GM23338 (cell line): ENCODE data around the gene CHST11. TPM values are rescaled to one million over a fixed set of nuclear protein-coding genes. Genes with fewer than 3 reads are reported as not detected.

Experiments used
- ATAC-seq: fragments of 200-7000 bp; cut with Tn5 transposase; 3 replicates; pipeline ENCODE4 v1.9.1; 2020
- DNase-seq: peaks from one replicate; pipeline ENCODE4 v3.0.0-alpha.2; 2015; ENCODE audit warnings: low spot score
- H2AFZ ChIP-seq: fragments of 200-600 bp; sonication (generic); 2 replicates; pipeline ENCODE4 v1.8.0; 2016; ENCODE audit warnings: antibody characterized with exemption, mild to moderate bottlenecking, moderate library complexity
- H3F3A ChIP-seq: fragments of 200-600 bp; sonication (generic); replicated peaks from 2 replicates; pipeline ENCODE4 v1.8.0; 2017; ENCODE audit warnings: antibody characterized with exemption, mixed run types, low read depth
- H3K27ac ChIP-seq: fragments of 200-600 bp; sonication (generic); 2 replicates; pipeline ENCODE4 v1.6.1; 2016; ENCODE audit warnings: low read depth
- H3K27me3 ChIP-seq: fragments of 200-600 bp; sonication (generic); 2 replicates; pipeline ENCODE4 v1.8.0; 2016; ENCODE audit warnings: mild to moderate bottlenecking, mixed run types, moderate library complexity; ENCODE audit not compliant: insufficient read depth
- H3K36me3 ChIP-seq: fragments of 200-600 bp; sonication (generic); 2 replicates; pipeline ENCODE4 v1.8.0; 2016; ENCODE audit warnings: mild to moderate bottlenecking; ENCODE audit not compliant: insufficient read depth
- H3K4me1 ChIP-seq: fragments of 200-600 bp; sonication (generic); 2 replicates; pipeline ENCODE4 v1.8.0; 2016; ENCODE audit warnings: mild to moderate bottlenecking, moderate library complexity; ENCODE audit not compliant: insufficient read depth
- H3K4me2 ChIP-seq: fragments of 200-600 bp; sonication (generic); 2 replicates; pipeline ENCODE4 v1.7.1; 2017; ENCODE audit warnings: mixed run types
- H3K4me3 ChIP-seq: fragments of 200-600 bp; sonication (generic); 2 replicates; pipeline ENCODE4 v1.6.1; 2016; ENCODE audit warnings: mixed run types
- H3K79me2 ChIP-seq: fragments of 200-600 bp; sonication (generic); replicated peaks from 2 replicates; pipeline ENCODE4 v1.8.0; 2017; ENCODE audit warnings: mild to moderate bottlenecking; ENCODE audit not compliant: insufficient read depth
- H3K9me2 ChIP-seq: fragments of 200-600 bp; sonication (generic); 2 replicates; pipeline ENCODE4 v1.8.0; 2017; ENCODE audit not compliant: insufficient read depth
- H4K20me1 ChIP-seq: fragments of 200-600 bp; sonication (generic); replicated peaks from 2 replicates; pipeline ENCODE4 v1.8.0; 2017; ENCODE audit warnings: mild to moderate bottlenecking; ENCODE audit not compliant: insufficient read depth
- H3K27ac Mint-ChIP-seq: 2 replicates; pipeline ENCODE4 v1.8.0; 2020; ENCODE audit warnings: inconsistent platforms, mild to moderate bottlenecking, moderate library complexity, mixed read lengths
- H3K27me3 Mint-ChIP-seq: 3 replicates; pipeline ENCODE4 v1.8.0; 2022; ENCODE audit warnings: low read depth, mild to moderate bottlenecking, moderate library complexity, mixed read lengths, inconsistent platforms; ENCODE audit not compliant: insufficient read depth, poor library complexity
- H3K36me3 Mint-ChIP-seq: 3 replicates; pipeline ENCODE4 v1.8.0; 2021; ENCODE audit warnings: low read depth, mild to moderate bottlenecking, inconsistent platforms, moderate library complexity, mixed read lengths
- H3K4me1 Mint-ChIP-seq: 3 replicates; pipeline ENCODE4 v1.8.0; 2020; ENCODE audit warnings: mild to moderate bottlenecking, inconsistent platforms, mixed read lengths
- H3K4me3 Mint-ChIP-seq: 3 replicates; pipeline ENCODE4 v1.8.0; 2021; ENCODE audit warnings: moderate library complexity, mild to moderate bottlenecking, inconsistent platforms, mixed read lengths
- H3K9me3 Mint-ChIP-seq: 3 replicates; pipeline ENCODE4 v1.8.0; 2020; ENCODE audit warnings: moderate library complexity, mild to moderate bottlenecking, inconsistent platforms, mixed read lengths
- CREB1 ChIP-seq: fragments of 250-450 bp; sonication (Bioruptor Pico); IDR thresholded peaks from 2 replicates; pipeline ENCODE4 v1.5.0; 2020; ENCODE audit warnings: low read depth, mild to moderate bottlenecking, moderate library complexity
- EZH2 ChIP-seq: fragments of 200-600 bp; sonication (generic); IDR thresholded peaks from one replicate; pipeline ENCODE4 v1.8.0; 2017; ENCODE audit warnings: antibody characterized with exemption, mild to moderate bottlenecking, low read depth; ENCODE audit not compliant: unreplicated experiment
- EZH2phosphoT487 ChIP-seq: fragments of 200-600 bp; sonication (generic); IDR thresholded peaks from one replicate; pipeline ENCODE4 v1.8.1; 2018; ENCODE audit warnings: antibody characterized with exemption; ENCODE audit not compliant: unreplicated experiment
- JUNB ChIP-seq: IDR thresholded peaks from one replicate; pipeline ENCODE4 v1.6.1; 2016; ENCODE audit warnings: antibody characterized with exemption; ENCODE audit not compliant: unreplicated experiment
- NANOG ChIP-seq: IDR thresholded peaks from 2 replicates; pipeline ENCODE4 v1.6.1; 2016; ENCODE audit warnings: antibody characterized with exemption, borderline replicate concordance
- POLR2AphosphoS5 ChIP-seq: IDR thresholded peaks from 2 replicates; pipeline ENCODE4 v1.6.1; 2016; ENCODE audit warnings: antibody characterized with exemption, low read depth
- STAT1 ChIP-seq: IDR thresholded peaks from one replicate; pipeline ENCODE4 v1.6.1; 2016; ENCODE audit warnings: antibody characterized with exemption; ENCODE audit not compliant: unreplicated experiment
- ZNF114 ChIP-seq: fragments of 250-450 bp; sonication (Bioruptor Pico); IDR thresholded peaks from 2 replicates; pipeline ENCODE4 v1.5.0; 2020; ENCODE audit warnings: mild to moderate bottlenecking, moderate library complexity
- ZNF331 ChIP-seq: fragments of 250-450 bp; sonication (Bioruptor Pico); IDR thresholded peaks from 2 replicates; pipeline ENCODE4 v1.5.0; 2020; ENCODE audit warnings: low read depth, mild to moderate bottlenecking, moderate library complexity
- polyA plus RNA-seq: library from polyadenylated mRNA; unstranded; fragments of >200 nt; fragmentation: Nextera tagmentation; extraction: Ambion mirVana; gene quantifications from 2 replicates; pipeline ENCODE4 v1.2.1, GENCODE V29; 2016
- total RNA-seq: library from RNA; depleted of rRNA; stranded (reverse); fragments of >200 nt; shearing (Covaris generic); gene quantifications from 2 replicates; pipeline ENCODE4 v1.2.3, GENCODE V29; 2014
- TF ChIP-seq, protein P1 (sequence below), 2 experiments: fragments of 200-600 bp in 1 of 2; sonication (generic) in 1 of 2; conservative IDR thresholded peaks; 2 replicates each; pipeline versions ENCODE4 v1.5.1 to v1.6.1; 2016 to 2017; ENCODE audit warnings: antibody characterized with exemption in 2 of 2, low read depth in 2 of 2, mild to moderate bottlenecking in 2 of 2, moderate library complexity in 1 of 2
- TF ChIP-seq, protein P2 (sequence below): IDR thresholded peaks from 2 replicates; pipeline ENCODE4 v1.6.1; 2016; ENCODE audit warnings: antibody characterized with exemption
- TF ChIP-seq, protein P3 (sequence below): fragments of 250-450 bp; sonication (Bioruptor Pico); IDR thresholded peaks from 2 replicates; pipeline ENCODE4 v1.5.0; 2020; ENCODE audit warnings: mild to moderate bottlenecking, moderate library complexity

CHST11 gene
- total and polyA plus RNA-seq, 2 experiments from 2014 or later: 7.7 to 25.7 TPM

DNA sequence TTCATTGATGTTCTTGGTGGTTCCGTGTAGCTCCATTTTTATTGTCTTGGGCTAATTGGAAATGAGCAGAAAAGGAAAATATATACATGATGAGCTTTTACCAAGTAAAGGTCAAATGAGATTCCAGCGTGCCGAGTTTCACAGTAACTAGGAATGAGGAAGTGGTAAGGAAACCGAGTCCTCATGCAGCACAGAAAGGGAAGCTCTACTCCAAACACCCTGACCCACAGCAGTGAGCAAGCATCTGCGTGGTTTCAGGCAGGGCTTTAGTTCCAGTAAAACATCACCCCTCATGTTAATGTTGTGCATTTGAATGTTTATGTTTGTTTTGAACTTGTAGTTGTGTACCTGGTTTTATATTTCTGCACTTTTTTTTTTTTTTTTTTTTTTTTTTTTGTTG, 293.3 kb downstream of the CHST11 start:
- Mint-ChIP-seq H3K27me3 (peaks cover 6% of the 10 kb centered on the region), H3K9me3 (no peaks in the 10 kb centered on the region), H3K27ac (peak overlapping the region; percentile 33; the same call in 1 of the 2 replicates), H3K4me1 (peaks cover 41% of the 10 kb centered on the region), H3K36me3 (no peaks in the 10 kb centered on the region), H3K4me3 (no peak overlapping the region)
- no peak overlapping the region for H3K4me3 ChIP-seq
- DNase-seq: no peak
- no peak overlapping the region for H2AFZ ChIP-seq
- no peak for TF ChIP-seq POLR2AphosphoS5
- TF ChIP-seq ZNF114 (CRISPR knock-in tag): no peak
- H3K36me3 ChIP-seq: no peaks in the 10 kb centered on the region
- H3K27me3 ChIP-seq: no peaks in the 10 kb centered on the region
- H4K20me1 ChIP-seq: no peaks in the 10 kb centered on the region
- peaks cover 45% of the 10 kb centered on the region for H3K4me1 ChIP-seq
- H3F3A ChIP-seq: no peaks in the 10 kb centered on the region
- ATAC-seq: no peak
- H3K4me2 ChIP-seq: no peak overlapping the region
- H3K9me2 ChIP-seq: peaks cover 7% of the 10 kb centered on the region; the same call in 1 of the 2 replicates
- H3K79me2 ChIP-seq: peaks cover 8% of the 10 kb centered on the region; the same call in 1 of the 2 replicates
- peak overlapping the region; percentile 9; the same call in 1 of the 2 replicates for H3K27ac ChIP-seq

DNA sequence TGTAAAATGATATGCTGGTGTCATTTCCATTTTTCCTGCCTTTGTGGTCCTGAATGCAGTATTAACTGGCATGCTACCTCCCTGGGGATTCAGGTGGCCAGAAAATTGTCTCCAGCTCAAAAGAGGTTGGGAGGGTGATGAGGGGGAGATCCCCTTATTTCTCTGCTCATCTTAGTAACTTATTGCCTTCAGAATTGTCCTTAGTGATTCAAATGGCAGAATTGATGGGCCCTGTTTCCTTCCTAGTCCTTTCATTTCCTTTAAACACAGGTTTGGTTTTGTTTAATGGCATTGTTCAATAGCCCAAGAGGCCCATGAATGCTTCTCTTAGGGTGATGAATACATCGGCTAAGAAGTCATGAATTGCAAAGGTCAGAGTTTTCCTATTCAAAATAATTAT, 294.4 kb downstream of the CHST11 start:
- H3K36me3 ChIP-seq: no peaks in the 10 kb centered on the region
- H3K27ac Mint-ChIP-seq: peak overlapping the region; percentile 81; the same call in 1 of the 2 replicates
- no peaks in the 10 kb centered on the region for H3F3A ChIP-seq
- H3K4me3 ChIP-seq: no peak overlapping the region
- no peaks in the 10 kb centered on the region for H4K20me1 ChIP-seq
- H3K4me1 ChIP-seq: peaks cover 45% of the 10 kb centered on the region
- H2AFZ ChIP-seq: no peak overlapping the region
- no peaks in the 10 kb centered on the region; the same call in 2 of the 3 replicates for H3K36me3 Mint-ChIP-seq
- H3K27ac ChIP-seq: peak overlapping the region; percentile 9
- H3K4me1 Mint-ChIP-seq: peaks cover 41% of the 10 kb centered on the region
- H3K79me2 ChIP-seq: peaks cover 5% of the 10 kb centered on the region; the same call in 1 of the 2 replicates
- H3K27me3 Mint-ChIP-seq: peaks cover 7% of the 10 kb centered on the region
- peaks cover 7% of the 10 kb centered on the region; the same call in 1 of the 2 replicates for H3K9me2 ChIP-seq
- no peak; the same call in 2 of the 3 replicates for ATAC-seq
- DNase-seq: no peak
- H3K27me3 ChIP-seq: no peaks in the 10 kb centered on the region
- H3K4me3 Mint-ChIP-seq: no peak overlapping the region
- H3K9me3 Mint-ChIP-seq: no peaks in the 10 kb centered on the region
- H3K4me2 ChIP-seq: peak overlapping the region; percentile 16
- TF ChIP-seq POLR2AphosphoS5 (no peak), JUNB (no peak), ZNF114 (CRISPR knock-in tag) (no peak), CREB1 (CRISPR knock-in tag) (no peak), ZNF331 (no peak), EZH2phosphoT487 (no peak), EZH2 (no peak), STAT1 (no peak), NANOG (peak; percentile 79)
- TF ChIP-seq, protein P1, sequence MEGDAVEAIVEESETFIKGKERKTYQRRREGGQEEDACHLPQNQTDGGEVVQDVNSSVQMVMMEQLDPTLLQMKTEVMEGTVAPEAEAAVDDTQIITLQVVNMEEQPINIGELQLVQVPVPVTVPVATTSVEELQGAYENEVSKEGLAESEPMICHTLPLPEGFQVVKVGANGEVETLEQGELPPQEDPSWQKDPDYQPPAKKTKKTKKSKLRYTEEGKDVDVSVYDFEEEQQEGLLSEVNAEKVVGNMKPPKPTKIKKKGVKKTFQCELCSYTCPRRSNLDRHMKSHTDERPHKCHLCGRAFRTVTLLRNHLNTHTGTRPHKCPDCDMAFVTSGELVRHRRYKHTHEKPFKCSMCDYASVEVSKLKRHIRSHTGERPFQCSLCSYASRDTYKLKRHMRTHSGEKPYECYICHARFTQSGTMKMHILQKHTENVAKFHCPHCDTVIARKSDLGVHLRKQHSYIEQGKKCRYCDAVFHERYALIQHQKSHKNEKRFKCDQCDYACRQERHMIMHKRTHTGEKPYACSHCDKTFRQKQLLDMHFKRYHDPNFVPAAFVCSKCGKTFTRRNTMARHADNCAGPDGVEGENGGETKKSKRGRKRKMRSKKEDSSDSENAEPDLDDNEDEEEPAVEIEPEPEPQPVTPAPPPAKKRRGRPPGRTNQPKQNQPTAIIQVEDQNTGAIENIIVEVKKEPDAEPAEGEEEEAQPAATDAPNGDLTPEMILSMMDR (conservative IDR thresholded peaks at IDR 0.05; ENCODE audit: low read depth in 2 of 2): no peak
- TF ChIP-seq, protein P2, sequence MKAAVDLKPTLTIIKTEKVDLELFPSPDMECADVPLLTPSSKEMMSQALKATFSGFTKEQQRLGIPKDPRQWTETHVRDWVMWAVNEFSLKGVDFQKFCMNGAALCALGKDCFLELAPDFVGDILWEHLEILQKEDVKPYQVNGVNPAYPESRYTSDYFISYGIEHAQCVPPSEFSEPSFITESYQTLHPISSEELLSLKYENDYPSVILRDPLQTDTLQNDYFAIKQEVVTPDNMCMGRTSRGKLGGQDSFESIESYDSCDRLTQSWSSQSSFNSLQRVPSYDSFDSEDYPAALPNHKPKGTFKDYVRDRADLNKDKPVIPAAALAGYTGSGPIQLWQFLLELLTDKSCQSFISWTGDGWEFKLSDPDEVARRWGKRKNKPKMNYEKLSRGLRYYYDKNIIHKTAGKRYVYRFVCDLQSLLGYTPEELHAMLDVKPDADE: 0 out of 2 replicates have a peak, but pooled peaks have one; percentile 28
- TF ChIP-seq, protein P3, sequence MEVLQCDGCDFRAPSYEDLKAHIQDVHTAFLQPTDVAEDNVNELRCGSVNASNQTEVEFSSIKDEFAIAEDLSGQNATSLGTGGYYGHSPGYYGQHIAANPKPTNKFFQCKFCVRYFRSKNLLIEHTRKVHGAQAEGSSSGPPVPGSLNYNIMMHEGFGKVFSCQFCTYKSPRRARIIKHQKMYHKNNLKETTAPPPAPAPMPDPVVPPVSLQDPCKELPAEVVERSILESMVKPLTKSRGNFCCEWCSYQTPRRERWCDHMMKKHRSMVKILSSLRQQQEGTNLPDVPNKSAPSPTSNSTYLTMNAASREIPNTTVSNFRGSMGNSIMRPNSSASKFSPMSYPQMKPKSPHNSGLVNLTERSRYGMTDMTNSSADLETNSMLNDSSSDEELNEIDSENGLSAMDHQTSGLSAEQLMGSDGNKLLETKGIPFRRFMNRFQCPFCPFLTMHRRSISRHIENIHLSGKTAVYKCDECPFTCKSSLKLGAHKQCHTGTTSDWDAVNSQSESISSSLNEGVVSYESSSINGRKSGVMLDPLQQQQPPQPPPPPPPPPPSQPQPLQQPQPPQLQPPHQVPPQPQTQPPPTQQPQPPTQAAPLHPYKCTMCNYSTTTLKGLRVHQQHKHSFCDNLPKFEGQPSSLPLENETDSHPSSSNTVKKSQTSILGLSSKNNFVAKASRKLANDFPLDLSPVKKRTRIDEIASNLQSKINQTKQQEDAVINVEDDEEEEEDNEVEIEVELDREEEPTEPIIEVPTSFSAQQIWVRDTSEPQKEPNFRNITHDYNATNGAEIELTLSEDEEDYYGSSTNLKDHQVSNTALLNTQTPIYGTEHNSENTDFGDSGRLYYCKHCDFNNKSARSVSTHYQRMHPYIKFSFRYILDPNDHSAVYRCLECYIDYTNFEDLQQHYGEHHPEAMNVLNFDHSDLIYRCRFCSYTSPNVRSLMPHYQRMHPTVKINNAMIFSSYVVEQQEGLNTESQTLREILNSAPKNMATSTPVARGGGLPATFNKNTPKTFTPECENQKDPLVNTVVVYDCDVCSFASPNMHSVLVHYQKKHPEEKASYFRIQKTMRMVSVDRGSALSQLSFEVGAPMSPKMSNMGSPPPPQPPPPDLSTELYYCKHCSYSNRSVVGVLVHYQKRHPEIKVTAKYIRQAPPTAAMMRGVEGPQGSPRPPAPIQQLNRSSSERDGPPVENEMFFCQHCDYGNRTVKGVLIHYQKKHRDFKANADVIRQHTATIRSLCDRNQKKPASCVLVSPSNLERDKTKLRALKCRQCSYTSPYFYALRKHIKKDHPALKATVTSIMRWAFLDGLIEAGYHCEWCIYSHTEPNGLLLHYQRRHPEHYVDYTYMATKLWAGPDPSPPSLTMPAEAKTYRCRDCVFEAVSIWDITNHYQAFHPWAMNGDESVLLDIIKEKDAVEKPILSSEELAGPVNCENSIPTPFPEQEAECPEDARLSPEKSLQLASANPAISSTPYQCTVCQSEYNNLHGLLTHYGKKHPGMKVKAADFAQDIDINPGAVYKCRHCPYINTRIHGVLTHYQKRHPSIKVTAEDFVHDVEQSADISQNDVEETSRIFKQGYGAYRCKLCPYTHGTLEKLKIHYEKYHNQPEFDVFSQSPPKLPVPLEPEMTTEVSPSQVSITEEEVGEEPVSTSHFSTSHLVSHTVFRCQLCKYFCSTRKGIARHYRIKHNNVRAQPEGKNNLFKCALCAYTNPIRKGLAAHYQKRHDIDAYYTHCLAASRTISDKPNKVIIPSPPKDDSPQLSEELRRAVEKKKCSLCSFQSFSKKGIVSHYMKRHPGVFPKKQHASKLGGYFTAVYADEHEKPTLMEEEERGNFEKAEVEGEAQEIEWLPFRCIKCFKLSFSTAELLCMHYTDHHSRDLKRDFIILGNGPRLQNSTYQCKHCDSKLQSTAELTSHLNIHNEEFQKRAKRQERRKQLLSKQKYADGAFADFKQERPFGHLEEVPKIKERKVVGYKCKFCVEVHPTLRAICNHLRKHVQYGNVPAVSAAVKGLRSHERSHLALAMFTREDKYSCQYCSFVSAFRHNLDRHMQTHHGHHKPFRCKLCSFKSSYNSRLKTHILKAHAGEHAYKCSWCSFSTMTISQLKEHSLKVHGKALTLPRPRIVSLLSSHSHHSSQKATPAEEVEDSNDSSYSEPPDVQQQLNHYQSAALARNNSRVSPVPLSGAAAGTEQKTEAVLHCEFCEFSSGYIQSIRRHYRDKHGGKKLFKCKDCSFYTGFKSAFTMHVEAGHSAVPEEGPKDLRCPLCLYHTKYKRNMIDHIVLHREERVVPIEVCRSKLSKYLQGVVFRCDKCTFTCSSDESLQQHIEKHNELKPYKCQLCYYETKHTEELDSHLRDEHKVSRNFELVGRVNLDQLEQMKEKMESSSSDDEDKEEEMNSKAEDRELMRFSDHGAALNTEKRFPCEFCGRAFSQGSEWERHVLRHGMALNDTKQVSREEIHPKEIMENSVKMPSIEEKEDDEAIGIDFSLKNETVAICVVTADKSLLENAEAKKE (CRISPR knock-in tag): 0 out of 2 replicates have a peak, but pooled peaks have one; percentile 14
